Measurements from ENCODE around the gene SLC3A2. TPM values are rescaled to one million over a fixed set of nuclear protein-coding genes. Genes with fewer than 3 reads are reported as not detected.

SLC3A2 gene
- total RNA-seq, 2 experiments from 2014 or later: 309 to 314 TPM

- peaks cover 12% of the 10 kb centered on the region for H3K27me3 Mint-ChIP-seq
- H3K36me3 Mint-ChIP-seq: no peaks in the 10 kb centered on the region
- POLR2A ChIA-PET: no interaction called here
- no peaks in the 10 kb centered on the region for H3K9me3 Mint-ChIP-seq
- H3K27ac Mint-ChIP-seq: no peak overlapping the region
- no peak overlapping the region for H3K4me3 Mint-ChIP-seq
- CTCF ChIA-PET: interaction anchor here (0.9 to 4.4 kb wide), 3 partner anchors 11 to 104 kb away, joined by 3 to 28 read pairs (median 7); no protein-coding TSS in a partner anchor
- no peak for DNase-seq
- intact Hi-C loops (cut with micrococcal nuclease): no loop called here
- peaks cover 8% of the 10 kb centered on the region for H3K4me1 Mint-ChIP-seq (ENCODE audit: low read depth)
These were observed 37.3 kb downstream of the SLC3A2 start for GRCh38 chr11:62917906-62918502.

GRCh38 chr11:62918531-62918930 is 37.8 kb downstream of the SLC3A2 start:
- Mint-ChIP-seq H3K4me3 (no peak overlapping the region), H3K4me1 (ENCODE audit: low read depth) (peaks cover 14% of the 10 kb centered on the region), H3K27ac (no peak overlapping the region), H3K27me3 (peaks cover 14% of the 10 kb centered on the region), H3K9me3 (no peaks in the 10 kb centered on the region), H3K36me3 (no peaks in the 10 kb centered on the region)
- CTCF ChIA-PET: interaction anchor here (0.9 to 4.4 kb wide), 4 partner anchors 12 to 117 kb away, joined by 3 to 28 read pairs (median 6); no protein-coding TSS in a partner anchor
- POLR2A ChIA-PET: no interaction called here
- DNase-seq: no peak
- intact Hi-C loops (cut with micrococcal nuclease): no loop called here

- CTCF ChIA-PET: interaction anchor here (1.0 to 4.4 kb wide), 3 partner anchors 13 to 116 kb away, joined by 4 to 28 read pairs (median 7); no protein-coding TSS in a partner anchor
- Mint-ChIP-seq H3K4me1 (ENCODE audit: low read depth) (peaks cover 20% of the 10 kb centered on the region), H3K36me3 (no peaks in the 10 kb centered on the region), H3K9me3 (no peaks in the 10 kb centered on the region), H3K27me3 (peaks cover 21% of the 10 kb centered on the region), H3K4me3 (no peak overlapping the region), H3K27ac (no peak overlapping the region)
- POLR2A ChIA-PET: no interaction called here
- intact Hi-C loops (cut with micrococcal nuclease): no loop called here
- DNase-seq: no peak
These were observed 38.8 kb downstream of the SLC3A2 start for GRCh38 chr11:62919476-62919875.

GRCh38 chr11:62919898-62920640 is 39.4 kb downstream of the SLC3A2 start:
- no peak overlapping the region for H3K4me3 Mint-ChIP-seq
- H3K27me3 Mint-ChIP-seq: peaks cover 22% of the 10 kb centered on the region
- H3K4me1 Mint-ChIP-seq (ENCODE audit: low read depth): peaks cover 20% of the 10 kb centered on the region
- H3K36me3 Mint-ChIP-seq: no peaks in the 10 kb centered on the region
- DNase-seq: no peak
- intact Hi-C loops (cut with micrococcal nuclease): no loop called here
- CTCF ChIA-PET: interaction anchor here (1.0 to 4.4 kb wide), 3 partner anchors 14 to 104 kb away, joined by 5 to 28 read pairs (median 7); no protein-coding TSS in a partner anchor
- POLR2A ChIA-PET: no interaction called here
- no peak overlapping the region for H3K27ac Mint-ChIP-seq
- H3K9me3 Mint-ChIP-seq: no peaks in the 10 kb centered on the region

- H3K9me3 Mint-ChIP-seq: no peaks in the 10 kb centered on the region
- ChIA-PET CTCF (interaction anchor here (3.3 kb wide), 1 partner anchor 15 kb away, joined by 31 read pairs; no protein-coding TSS in a partner anchor), POLR2A (no interaction called here)
- intact Hi-C loops (cut with micrococcal nuclease): no loop called here
- H3K27me3 Mint-ChIP-seq: peaks cover 34% of the 10 kb centered on the region
- no peak within 1 kb of the TSS for H3K4me3 Mint-ChIP-seq
- DNase-seq: no peak
- H3K36me3 Mint-ChIP-seq: no peaks in the 10 kb centered on the region
- H3K27ac Mint-ChIP-seq: peak within 1 kb of the TSS; percentile 40
- H3K4me1 Mint-ChIP-seq (ENCODE audit: low read depth): peaks cover 29% of the 10 kb centered on the region
These were observed 40.5 kb downstream of the SLC3A2 start, which contains the start of gene CHRM1 for GRCh38 chr11:62921201-62921572. Gene CHRM1, minus strand, starts transcription at chr11:62921363. Its CDS starts 10,263 bp downstream, at chr11:62911100.

GRCh38 chr11:62921573-62922188 is 41.0 kb downstream of the SLC3A2 start:
- H3K27me3 Mint-ChIP-seq: peaks cover 39% of the 10 kb centered on the region
- H3K4me3 Mint-ChIP-seq: no peak overlapping the region
- intact Hi-C loops (cut with micrococcal nuclease): no loop called here
- H3K4me1 Mint-ChIP-seq (ENCODE audit: low read depth): peaks cover 29% of the 10 kb centered on the region
- ChIA-PET CTCF (interaction anchor here (1.0 to 3.3 kb wide), 4 partner anchors 15 to 102 kb away, joined by 3 to 31 read pairs (median 4); no protein-coding TSS in a partner anchor), POLR2A (no interaction called here)
- no peaks in the 10 kb centered on the region for H3K36me3 Mint-ChIP-seq
- no peak overlapping the region for H3K27ac Mint-ChIP-seq
- H3K9me3 Mint-ChIP-seq: no peaks in the 10 kb centered on the region
- DNase-seq: no peak

GRCh38 chr11:62922189-62922589 is 41.5 kb downstream of the SLC3A2 start:
- peaks cover 42% of the 10 kb centered on the region for H3K27me3 Mint-ChIP-seq
- no peak for DNase-seq

GRCh38 chr11:62922653-62923431 is 42.1 kb downstream of the SLC3A2 start:
- H3K27me3 Mint-ChIP-seq: peaks cover 49% of the 10 kb centered on the region
- DNase-seq: peak; percentile 76
- H3K9me3 Mint-ChIP-seq: no peaks in the 10 kb centered on the region
- H3K4me3 Mint-ChIP-seq: peak overlapping the region; percentile 53
- ChIA-PET POLR2A (no interaction called here), CTCF (interaction anchor here (1.0 to 3.3 kb wide), 5 partner anchors 16 to 101 kb away, joined by 3 to 31 read pairs (median 4); no protein-coding TSS in a partner anchor)
- H3K27ac Mint-ChIP-seq: no peak overlapping the region
- H3K4me1 Mint-ChIP-seq (ENCODE audit: low read depth): peaks cover 29% of the 10 kb centered on the region
- H3K36me3 Mint-ChIP-seq: no peaks in the 10 kb centered on the region
- intact Hi-C loops (cut with micrococcal nuclease): no loop called here

More at GRCh38 chr11:62922189-62922589, 41.5 kb downstream of the SLC3A2 start:
- intact Hi-C loops (cut with micrococcal nuclease): no loop called here
- no peaks in the 10 kb centered on the region for H3K36me3 Mint-ChIP-seq
- peaks cover 29% of the 10 kb centered on the region for H3K4me1 Mint-ChIP-seq (ENCODE audit: low read depth)
- H3K27ac Mint-ChIP-seq: peak overlapping the region; percentile 40
- POLR2A ChIA-PET: no interaction called here
- no peaks in the 10 kb centered on the region for H3K9me3 Mint-ChIP-seq
- CTCF ChIA-PET: interaction anchor here (1.0 to 3.3 kb wide), 4 partner anchors 16 to 101 kb away, joined by 3 to 31 read pairs (median 4); no protein-coding TSS in a partner anchor
- no peak overlapping the region for H3K4me3 Mint-ChIP-seq

- Mint-ChIP-seq H3K36me3 (no peaks in the 10 kb centered on the region), H3K9me3 (no peaks in the 10 kb centered on the region), H3K27ac (no peak overlapping the region), H3K27me3 (peaks cover 58% of the 10 kb centered on the region), H3K4me3 (peak overlapping the region; percentile 53), H3K4me1 (ENCODE audit: low read depth) (peaks cover 29% of the 10 kb centered on the region)
- intact Hi-C loops (cut with micrococcal nuclease): no loop called here
- DNase-seq: peak; percentile 29
- ChIA-PET CTCF (interaction anchor here (0.6 to 3.3 kb wide), 5 partner anchors 17 to 565 kb away, joined by 3 to 31 read pairs (median 5); no protein-coding TSS in a partner anchor), POLR2A (interaction anchor here (0.6 to 0.9 kb wide), 3 partner anchors 34 to 590 kb away, joined by 3 to 4 read pairs (median 4); no protein-coding TSS in a partner anchor)
These were observed 43.1 kb downstream of the SLC3A2 start for GRCh38 chr11:62923601-62924411.

GRCh38 chr11:62925308-62925707 is 44.6 kb downstream of the SLC3A2 start:
- H3K27me3 Mint-ChIP-seq: peaks cover 70% of the 10 kb centered on the region
- H3K4me3 Mint-ChIP-seq: peak overlapping the region; percentile 32
- H3K9me3 Mint-ChIP-seq: no peaks in the 10 kb centered on the region
- ChIA-PET POLR2A (no interaction called here), CTCF (interaction anchor here (3.2 kb wide), 2 partner anchors 19 to 22 kb away, joined by 10 to 18 read pairs; no protein-coding TSS in a partner anchor)
- H3K36me3 Mint-ChIP-seq: no peaks in the 10 kb centered on the region
- H3K27ac Mint-ChIP-seq: no peak overlapping the region
- intact Hi-C loops (cut with micrococcal nuclease): no loop called here
- DNase-seq: no peak
- H3K4me1 Mint-ChIP-seq (ENCODE audit: low read depth): peaks cover 29% of the 10 kb centered on the region

All from activated CD4-positive, alpha-beta memory T cell treated with anti-CD3 and anti-CD28 coated beads for 36 hours (primary cell).